ENCODE measurements around the gene KPTN.
A peak's percentile ranks its signal among the peaks of the same experiment; 100 is the strongest.

KPTN gene

DNA sequence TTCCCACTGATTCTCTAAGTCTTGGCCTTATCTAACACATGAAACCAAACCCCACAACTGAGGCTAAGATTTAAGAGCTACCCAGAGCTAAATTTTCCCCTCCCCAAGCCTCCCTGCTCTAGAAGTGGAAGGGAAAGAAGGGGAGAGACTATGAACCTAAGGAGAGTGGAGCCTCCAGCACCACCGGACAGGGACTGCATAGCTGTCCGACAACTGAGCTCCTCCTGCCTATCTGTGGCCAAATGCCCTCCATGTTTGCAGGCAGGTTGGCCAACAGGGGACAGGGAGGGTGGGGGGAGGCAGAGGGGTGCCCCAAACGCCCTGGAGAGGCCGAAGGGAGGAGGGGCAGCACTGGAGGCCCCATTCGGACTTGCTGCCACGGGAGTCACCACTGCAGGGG is 36.8 kb upstream of the KPTN start:
- TF ChIP-seq CTCF (IDR thresholded peaks at IDR 0.05; ENCODE audit: control insufficient read depth, insufficient read depth, low read depth, low read length, missing control alignments), result no peak
- H3K4me3 ChIP-seq (ENCODE audit: control insufficient read depth, low read depth, low read length), result no peak overlapping the region
- DNase-seq (ENCODE audit: low read depth), result no peak

- no peak overlapping the region for H3K4me3 ChIP-seq (ENCODE audit: control insufficient read depth, low read depth, low read length)
- no peak for DNase-seq (ENCODE audit: low read depth)
- no peak for TF ChIP-seq CTCF (IDR thresholded peaks at IDR 0.05; ENCODE audit: control insufficient read depth, insufficient read depth, low read depth, low read length, missing control alignments)
Observed at GRCh38 chr19:47520343-47520806, 36.4 kb upstream of the KPTN start.

DNA sequence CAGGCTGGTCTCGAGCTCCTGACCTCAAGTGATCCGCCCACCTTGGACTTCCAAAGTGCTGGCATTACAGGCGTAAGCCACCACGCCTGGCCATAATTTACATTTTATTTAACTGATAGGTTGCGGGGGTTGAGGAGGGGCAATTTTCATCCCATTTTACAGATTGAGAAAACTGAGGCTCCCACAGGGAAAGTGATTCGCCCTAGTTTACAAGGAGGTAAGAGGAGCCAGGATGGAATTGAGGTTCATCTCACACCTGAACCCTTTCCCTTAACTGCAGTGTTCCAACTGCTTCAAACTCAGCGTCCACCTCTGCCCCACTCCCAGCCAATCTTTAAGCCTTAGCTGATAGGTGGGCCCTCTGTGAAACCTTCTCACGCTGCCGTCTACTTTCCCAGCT is 34.8 kb upstream of the KPTN start:
- DNase-seq (ENCODE audit: low read depth), result no peak
- TF ChIP-seq CTCF (IDR thresholded peaks at IDR 0.05; ENCODE audit: control insufficient read depth, insufficient read depth, low read depth, low read length, missing control alignments), result no peak
- no peak overlapping the region for H3K4me3 ChIP-seq (ENCODE audit: control insufficient read depth, low read depth, low read length)

- no peak overlapping the region for H3K4me3 ChIP-seq (ENCODE audit: control insufficient read depth, low read depth, low read length)
- TF ChIP-seq CTCF (IDR thresholded peaks at IDR 0.05; ENCODE audit: control insufficient read depth, insufficient read depth, low read depth, low read length, missing control alignments), result no peak
- DNase-seq (ENCODE audit: low read depth), result no peak
Observed at GRCh38 chr19:47518139-47518538, 34.1 kb upstream of the KPTN start.

GRCh38 chr19:47514869-47515588 is 31.0 kb upstream of the KPTN start, which contains the start of gene NAPA:
Gene NAPA, minus strand, starts transcription at chr19:47515063. Its CDS starts 123 bp downstream, at chr19:47514940.
- peak within 1 kb of the TSS; percentile 75 for H3K4me3 ChIP-seq (ENCODE audit: control insufficient read depth, low read depth, low read length)
- DNase-seq (ENCODE audit: low read depth), result peak; percentile 99
- TF ChIP-seq CTCF (IDR thresholded peaks at IDR 0.05; ENCODE audit: control insufficient read depth, insufficient read depth, low read depth, low read length, missing control alignments), result no peak

- no peak for TF ChIP-seq CTCF (IDR thresholded peaks at IDR 0.05; ENCODE audit: control insufficient read depth, insufficient read depth, low read depth, low read length, missing control alignments)
- peak overlapping the region; percentile 75 for H3K4me3 ChIP-seq (ENCODE audit: control insufficient read depth, low read depth, low read length)
- DNase-seq (ENCODE audit: low read depth), result no peak
Observed at GRCh38 chr19:47514151-47514868, 30.3 kb upstream of the KPTN start.

Measured in AG09309 (cell line).